ENCODE results near the gene NR4A3. TPM values are rescaled to one million over a fixed set of nuclear protein-coding genes. Genes with fewer than 3 reads are reported as not detected.
A peak's percentile ranks its signal among the peaks of the same experiment; 100 is the strongest.

Gene NR4A3
- total and polyA plus RNA-seq, 9 of the 15 experiments (the other 6 are each of a cell fraction or from before 2014, with no cell fraction given): 0.04 to 0.07 TPM; not detected in 7

DNA sequence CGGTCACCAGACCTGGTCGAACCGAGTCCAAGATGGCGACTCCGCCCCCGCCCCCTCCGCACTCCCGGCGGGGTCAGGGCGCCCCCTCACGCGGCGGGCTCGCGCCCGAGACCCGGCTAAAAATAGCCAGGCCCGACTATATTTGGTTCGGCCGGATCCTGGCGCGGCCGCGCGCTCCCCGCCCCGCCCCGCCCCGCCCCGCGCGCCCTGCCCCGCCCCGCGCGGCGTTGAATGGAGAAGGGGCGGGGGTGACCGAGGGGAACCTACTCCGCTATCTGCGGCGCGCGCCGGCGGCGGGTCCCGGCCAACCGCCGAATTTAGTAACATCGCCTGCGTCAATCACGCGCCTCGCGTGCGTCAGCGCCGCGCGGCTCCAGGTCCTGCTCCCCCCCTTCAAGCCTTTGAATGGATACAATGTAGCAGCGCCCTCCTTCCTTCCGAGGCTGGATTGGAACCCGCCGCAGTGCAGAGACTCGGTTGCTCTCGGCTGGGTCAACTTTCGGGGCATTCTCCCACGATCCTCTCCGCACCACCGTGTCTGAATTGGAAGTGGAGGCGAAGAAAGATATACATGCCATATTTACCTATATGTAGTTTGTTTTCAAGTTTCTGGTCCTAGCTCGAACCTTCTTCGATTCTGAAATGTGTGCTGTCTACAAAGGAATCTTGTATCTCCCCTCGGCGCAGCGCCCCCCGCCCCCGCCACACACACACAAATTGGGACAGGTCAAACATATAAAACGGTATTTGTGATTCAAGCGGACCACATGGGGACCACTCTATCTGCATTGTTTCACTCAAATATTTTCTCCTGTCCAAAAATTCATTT, 1.6 kb upstream of the NR4A3 start (continued):
- peak; percentile 86 to 91; a peak in 3 of 4 replicates for TF ChIP-seq SRF (CRISPR knock-in tag; IDR thresholded peaks at IDR 0.05)
- TF ChIP-seq CBFA2T3 (IDR thresholded peaks at IDR 0.05): no peak
- no peak for TF ChIP-seq POLR2H (tag; IDR thresholded peaks at IDR 0.05; ENCODE audit: low read depth)
- TF ChIP-seq POLR2A (conservative IDR thresholded peaks at IDR 0.05): no peak; the same call in none of the 2 replicates
- TF ChIP-seq LARP7 (IDR thresholded peaks at IDR 0.05): no peak
- TF ChIP-seq ZNF444 (CRISPR knock-in tag; IDR thresholded peaks at IDR 0.05): no peak
- TF ChIP-seq, protein P1, sequence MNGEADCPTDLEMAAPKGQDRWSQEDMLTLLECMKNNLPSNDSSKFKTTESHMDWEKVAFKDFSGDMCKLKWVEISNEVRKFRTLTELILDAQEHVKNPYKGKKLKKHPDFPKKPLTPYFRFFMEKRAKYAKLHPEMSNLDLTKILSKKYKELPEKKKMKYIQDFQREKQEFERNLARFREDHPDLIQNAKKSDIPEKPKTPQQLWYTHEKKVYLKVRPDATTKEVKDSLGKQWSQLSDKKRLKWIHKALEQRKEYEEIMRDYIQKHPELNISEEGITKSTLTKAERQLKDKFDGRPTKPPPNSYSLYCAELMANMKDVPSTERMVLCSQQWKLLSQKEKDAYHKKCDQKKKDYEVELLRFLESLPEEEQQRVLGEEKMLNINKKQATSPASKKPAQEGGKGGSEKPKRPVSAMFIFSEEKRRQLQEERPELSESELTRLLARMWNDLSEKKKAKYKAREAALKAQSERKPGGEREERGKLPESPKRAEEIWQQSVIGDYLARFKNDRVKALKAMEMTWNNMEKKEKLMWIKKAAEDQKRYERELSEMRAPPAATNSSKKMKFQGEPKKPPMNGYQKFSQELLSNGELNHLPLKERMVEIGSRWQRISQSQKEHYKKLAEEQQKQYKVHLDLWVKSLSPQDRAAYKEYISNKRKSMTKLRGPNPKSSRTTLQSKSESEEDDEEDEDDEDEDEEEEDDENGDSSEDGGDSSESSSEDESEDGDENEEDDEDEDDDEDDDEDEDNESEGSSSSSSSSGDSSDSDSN (IDR thresholded peaks at IDR 0.05; ENCODE audit: borderline replicate concordance in 1 of 2, low read depth in 2 of 2, low read length in 2 of 2): peak in 1 of 2 experiments; percentile 63; a peak in 1 of 4 replicates
- TF ChIP-seq PRMT5 (CRISPR knock-in tag; IDR thresholded peaks at IDR 0.05): no peak
- peak; percentile 97 for TF ChIP-seq ZNF24 (IDR thresholded peaks at IDR 0.05)
- TF ChIP-seq, protein P2, sequence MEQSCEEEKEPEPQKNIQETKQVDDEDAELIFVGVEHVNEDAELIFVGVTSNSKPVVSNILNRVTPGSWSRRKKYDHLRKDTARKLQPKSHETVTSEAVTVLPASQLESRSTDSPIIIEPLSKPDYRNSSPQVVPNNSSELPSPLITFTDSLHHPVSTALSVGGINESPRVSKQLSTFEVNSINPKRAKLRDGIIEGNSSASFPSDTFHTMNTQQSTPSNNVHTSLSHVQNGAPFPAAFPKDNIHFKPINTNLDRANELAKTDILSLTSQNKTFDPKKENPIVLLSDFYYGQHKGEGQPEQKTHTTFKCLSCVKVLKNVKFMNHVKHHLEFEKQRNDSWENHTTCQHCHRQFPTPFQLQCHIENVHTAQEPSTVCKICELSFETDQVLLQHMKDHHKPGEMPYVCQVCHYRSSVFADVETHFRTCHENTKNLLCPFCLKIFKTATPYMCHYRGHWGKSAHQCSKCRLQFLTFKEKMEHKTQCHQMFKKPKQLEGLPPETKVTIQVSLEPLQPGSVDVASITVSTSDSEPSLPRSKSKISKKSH (CRISPR knock-in tag; IDR thresholded peaks at IDR 0.05): no peak
- peak; percentile 63 for TF ChIP-seq MEIS2 (IDR thresholded peaks at IDR 0.05; ENCODE audit: partially characterized antibody)
- peak; percentile 99 for TF ChIP-seq HNRNPLL (IDR thresholded peaks at IDR 0.05; ENCODE audit: low read depth, low read length, poor library complexity, severe bottlenecking)
- TF ChIP-seq TGIF2 (CRISPR knock-in tag; IDR thresholded peaks at IDR 0.05): no peak
- no peak for TF ChIP-seq ZNF717 (CRISPR knock-in tag; IDR thresholded peaks at IDR 0.05)
- no peak for TF ChIP-seq ZNF174 (CRISPR knock-in tag; IDR thresholded peaks at IDR 0.05)
- TF ChIP-seq DMBX1 (CRISPR knock-in tag; IDR thresholded peaks at IDR 0.05; ENCODE audit: borderline replicate concordance): no peak
- TF ChIP-seq, protein P3, sequence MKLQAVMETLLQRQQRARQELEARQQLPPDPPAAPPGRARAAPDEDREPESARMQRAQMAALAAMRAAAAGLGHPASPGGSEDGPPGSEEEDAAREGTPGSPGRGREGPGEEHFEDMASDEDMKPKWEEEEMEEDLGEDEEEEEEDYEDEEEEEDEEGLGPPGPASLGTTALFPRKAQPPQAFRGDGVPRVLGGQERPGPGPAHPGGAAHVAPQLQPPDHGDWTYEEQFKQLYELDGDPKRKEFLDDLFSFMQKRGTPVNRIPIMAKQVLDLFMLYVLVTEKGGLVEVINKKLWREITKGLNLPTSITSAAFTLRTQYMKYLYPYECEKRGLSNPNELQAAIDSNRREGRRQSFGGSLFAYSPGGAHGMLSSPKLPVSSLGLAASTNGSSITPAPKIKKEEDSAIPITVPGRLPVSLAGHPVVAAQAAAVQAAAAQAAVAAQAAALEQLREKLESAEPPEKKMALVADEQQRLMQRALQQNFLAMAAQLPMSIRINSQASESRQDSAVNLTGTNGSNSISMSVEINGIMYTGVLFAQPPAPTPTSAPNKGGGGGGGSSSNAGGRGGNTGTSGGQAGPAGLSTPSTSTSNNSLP (IDR thresholded peaks at IDR 0.05; ENCODE audit: borderline replicate concordance, low read depth, low read length): no peak
- no peak for TF ChIP-seq ZBED1 (IDR thresholded peaks at IDR 0.05)
- no peak for TF ChIP-seq SMC3 (conservative IDR thresholded peaks at IDR 0.05; ENCODE audit: insufficient read depth, low read depth, low read length)
- TF ChIP-seq BMI1 (IDR thresholded peaks at IDR 0.05; ENCODE audit: low read length): no peak
- TF ChIP-seq TSC22D4 (tag; IDR thresholded peaks at IDR 0.05): no peak
- peak; percentile 63; the same call in 1 of the 2 replicates for TF ChIP-seq ZNF175 (CRISPR knock-in tag; IDR thresholded peaks at IDR 0.05; ENCODE audit: low read depth)
- TF ChIP-seq, protein P4, sequence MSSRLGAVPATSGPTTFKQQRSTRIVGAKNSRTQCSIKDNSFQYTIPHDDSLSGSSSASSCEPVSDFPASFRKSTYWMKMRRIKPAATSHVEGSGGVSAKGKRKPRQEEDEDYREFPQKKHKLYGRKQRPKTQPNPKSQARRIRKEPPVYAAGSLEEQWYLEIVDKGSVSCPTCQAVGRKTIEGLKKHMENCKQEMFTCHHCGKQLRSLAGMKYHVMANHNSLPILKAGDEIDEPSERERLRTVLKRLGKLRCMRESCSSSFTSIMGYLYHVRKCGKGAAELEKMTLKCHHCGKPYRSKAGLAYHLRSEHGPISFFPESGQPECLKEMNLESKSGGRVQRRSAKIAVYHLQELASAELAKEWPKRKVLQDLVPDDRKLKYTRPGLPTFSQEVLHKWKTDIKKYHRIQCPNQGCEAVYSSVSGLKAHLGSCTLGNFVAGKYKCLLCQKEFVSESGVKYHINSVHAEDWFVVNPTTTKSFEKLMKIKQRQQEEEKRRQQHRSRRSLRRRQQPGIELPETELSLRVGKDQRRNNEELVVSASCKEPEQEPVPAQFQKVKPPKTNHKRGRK (tag; IDR thresholded peaks at IDR 0.05): no peak
